ENCODE results near the gene RNPEPL1.

The RNPEPL1 gene

GRCh38 chr2:240599141-240599583 lies 30.9 kb downstream of the RNPEPL1 start:
- DNase-seq (ENCODE audit: low read depth) = no peak
- no peak overlapping the region for H3K4me3 ChIP-seq (ENCODE audit: low read length)
- TF ChIP-seq CTCF (IDR thresholded peaks at IDR 0.05; ENCODE audit: insufficient read depth, low read depth, low read length, missing control alignments) = no peak

DNA sequence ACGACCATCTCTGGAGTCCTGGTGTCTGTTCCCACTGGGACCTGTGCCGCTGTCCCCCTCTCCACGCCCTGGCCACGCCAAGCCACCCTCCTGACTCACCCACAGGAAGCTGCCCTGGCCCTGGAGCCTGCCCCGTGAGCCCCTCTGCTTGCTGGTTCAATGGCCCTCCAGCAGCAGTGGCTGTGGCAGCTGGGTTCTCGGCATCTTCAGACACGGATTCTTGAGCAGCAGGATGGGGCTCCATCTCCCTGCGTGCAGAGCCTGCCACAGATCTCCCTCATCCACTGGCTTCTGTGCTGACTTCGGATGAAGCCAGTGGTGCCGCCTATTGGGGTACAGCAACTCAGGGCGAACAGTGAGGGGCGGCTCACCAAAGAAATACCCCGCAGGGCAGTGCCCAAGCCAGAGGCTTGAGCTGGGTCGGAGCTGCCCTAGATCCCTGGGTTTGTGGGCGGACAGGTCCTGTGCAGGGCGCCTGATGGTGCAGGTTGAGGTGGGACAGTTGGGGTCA lies 32.2 kb downstream of the RNPEPL1 start:
- H3K4me3 ChIP-seq (ENCODE audit: low read length) = no peak overlapping the region
- TF ChIP-seq CTCF (IDR thresholded peaks at IDR 0.05; ENCODE audit: insufficient read depth, low read depth, low read length, missing control alignments) = no peak
- DNase-seq (ENCODE audit: low read depth) = no peak

GRCh38 chr2:240601061-240601830 lies 33.0 kb downstream of the RNPEPL1 start:
- TF ChIP-seq CTCF (IDR thresholded peaks at IDR 0.05; ENCODE audit: insufficient read depth, low read depth, low read length, missing control alignments) = no peak
- DNase-seq (ENCODE audit: low read depth) = no peak
- H3K4me3 ChIP-seq (ENCODE audit: low read length) = no peak overlapping the region

DNA sequence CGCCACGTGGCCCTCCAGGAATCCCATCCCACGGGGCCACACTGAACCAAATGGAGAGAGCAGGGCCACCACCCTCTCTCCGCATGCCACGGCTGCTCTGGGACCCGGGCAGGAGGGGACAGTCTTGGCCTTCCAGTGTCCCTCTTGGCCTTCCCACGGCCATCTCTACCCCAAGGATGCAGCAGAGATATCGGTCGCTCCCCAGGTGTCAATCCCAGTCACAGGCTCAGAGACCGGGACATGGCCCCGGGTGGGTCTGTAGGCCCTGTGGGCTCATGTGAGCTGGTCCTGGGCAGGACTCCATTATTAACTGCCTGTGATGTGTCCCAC lies 33.5 kb downstream of the RNPEPL1 start:
- no peak for TF ChIP-seq CTCF (IDR thresholded peaks at IDR 0.05; ENCODE audit: insufficient read depth, low read depth, low read length, missing control alignments)
- no peak overlapping the region for H3K4me3 ChIP-seq (ENCODE audit: low read length)
- DNase-seq (ENCODE audit: low read depth) = no peak

DNA sequence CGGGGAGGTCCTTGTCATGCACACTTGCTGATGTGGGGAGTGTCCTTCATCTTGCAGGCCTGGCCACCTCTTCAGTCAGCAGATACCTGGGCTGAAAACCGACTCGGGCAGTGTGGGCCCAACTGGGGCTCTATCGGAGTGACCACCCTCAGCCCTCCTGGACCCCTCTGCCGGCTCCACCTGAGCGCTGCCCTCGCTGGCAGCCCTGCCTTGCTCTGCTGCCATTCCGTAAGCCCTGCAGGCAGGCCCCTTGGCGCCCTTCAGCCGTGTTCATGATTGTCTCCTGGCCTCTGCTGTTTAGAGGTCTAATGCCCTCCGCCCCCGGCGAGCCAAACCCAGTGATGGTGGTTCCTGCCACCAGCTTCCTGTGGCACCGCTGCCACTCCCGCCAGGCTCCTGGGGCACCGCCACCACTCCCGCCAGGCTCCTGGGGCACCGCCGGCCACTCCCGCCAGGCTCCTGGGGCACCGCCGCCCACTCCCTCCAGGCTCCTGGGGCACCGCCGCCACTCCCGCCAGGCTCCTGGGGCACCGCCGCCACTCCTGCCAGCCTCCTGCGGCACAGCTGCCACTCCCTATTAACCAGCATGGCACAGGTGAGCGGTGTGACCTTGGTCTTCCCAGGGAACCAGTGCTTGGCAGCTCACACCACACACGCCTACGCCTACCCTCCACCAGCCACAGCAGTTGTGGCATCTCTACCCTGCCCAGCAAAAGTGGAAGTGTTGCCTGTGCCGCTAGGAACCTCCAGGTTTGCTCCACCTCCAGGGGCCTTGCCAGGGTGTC lies 34.2 kb downstream of the RNPEPL1 start:
- no peak for TF ChIP-seq CTCF (IDR thresholded peaks at IDR 0.05; ENCODE audit: insufficient read depth, low read depth, low read length, missing control alignments)
- no peak for DNase-seq (ENCODE audit: low read depth)
- no peak overlapping the region for H3K4me3 ChIP-seq (ENCODE audit: low read length)

- no peak for DNase-seq (ENCODE audit: low read depth)
- no peak overlapping the region for H3K4me3 ChIP-seq (ENCODE audit: low read length)
- TF ChIP-seq CTCF (IDR thresholded peaks at IDR 0.05; ENCODE audit: insufficient read depth, low read depth, low read length, missing control alignments) = no peak
Observed at GRCh38 chr2:240603081-240603835, 35.0 kb downstream of the RNPEPL1 start.

Data from epithelial cell of esophagus (primary cell).